OCI-LY7 (cell line): ENCODE results near the gene TRPM3.

ENCODE experiments used
- EZH2phosphoT487 ChIP-seq: fragments of 200-600 bp; sonication (generic); IDR thresholded peaks from 2 replicates; pipeline ENCODE4 v1.6.1; 2018; ENCODE audit warnings: low read depth, borderline replicate concordance, mild to moderate bottlenecking, mixed run types, antibody characterized with exemption, low read length, moderate library complexity, mixed read lengths
- TF ChIP-seq, protein P1 (sequence below): fragments of 200-600 bp; sonication (generic); conservative IDR thresholded peaks from 2 replicates; pipeline ENCODE4 v1.5.1; 2014; ENCODE audit warnings: mild to moderate bottlenecking, antibody characterized with exemption, low read length, moderate library complexity, mixed read lengths

DNA sequence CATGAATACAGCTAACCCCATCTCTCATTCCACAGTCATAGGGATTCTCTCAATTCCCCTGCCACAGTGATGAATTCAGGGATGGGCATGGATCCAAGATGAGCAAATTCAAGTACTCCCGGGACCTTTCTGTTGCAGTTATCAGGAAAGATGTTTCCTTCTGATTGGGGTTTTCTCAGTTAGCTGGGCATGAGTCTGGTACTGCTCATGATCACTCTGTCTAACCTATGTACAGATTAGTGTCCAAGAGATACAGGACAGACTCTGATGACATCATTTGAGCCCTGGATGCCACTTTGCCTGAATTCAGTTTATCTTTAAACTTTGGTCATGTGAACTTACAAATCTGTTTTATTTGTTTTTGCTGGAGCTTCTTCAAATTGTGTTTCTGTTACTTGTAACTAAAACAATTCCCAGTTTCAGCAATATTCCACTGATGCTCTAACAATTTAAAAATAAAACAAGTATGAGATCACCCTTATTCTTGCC, 449.2 kb downstream of the TRPM3 start:
- TF ChIP-seq, protein P1, sequence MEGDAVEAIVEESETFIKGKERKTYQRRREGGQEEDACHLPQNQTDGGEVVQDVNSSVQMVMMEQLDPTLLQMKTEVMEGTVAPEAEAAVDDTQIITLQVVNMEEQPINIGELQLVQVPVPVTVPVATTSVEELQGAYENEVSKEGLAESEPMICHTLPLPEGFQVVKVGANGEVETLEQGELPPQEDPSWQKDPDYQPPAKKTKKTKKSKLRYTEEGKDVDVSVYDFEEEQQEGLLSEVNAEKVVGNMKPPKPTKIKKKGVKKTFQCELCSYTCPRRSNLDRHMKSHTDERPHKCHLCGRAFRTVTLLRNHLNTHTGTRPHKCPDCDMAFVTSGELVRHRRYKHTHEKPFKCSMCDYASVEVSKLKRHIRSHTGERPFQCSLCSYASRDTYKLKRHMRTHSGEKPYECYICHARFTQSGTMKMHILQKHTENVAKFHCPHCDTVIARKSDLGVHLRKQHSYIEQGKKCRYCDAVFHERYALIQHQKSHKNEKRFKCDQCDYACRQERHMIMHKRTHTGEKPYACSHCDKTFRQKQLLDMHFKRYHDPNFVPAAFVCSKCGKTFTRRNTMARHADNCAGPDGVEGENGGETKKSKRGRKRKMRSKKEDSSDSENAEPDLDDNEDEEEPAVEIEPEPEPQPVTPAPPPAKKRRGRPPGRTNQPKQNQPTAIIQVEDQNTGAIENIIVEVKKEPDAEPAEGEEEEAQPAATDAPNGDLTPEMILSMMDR: no peak
- TF ChIP-seq EZH2phosphoT487: no peak
